GM12873 (cell line): ENCODE data around the gene IGLL1.

ENCODE experiments used
- CTCF ChIP-seq: IDR thresholded peaks from 2 replicates; pipeline ENCODE4 v1.5.1; 2012; ENCODE audit warnings: low read depth, mild to moderate bottlenecking, moderate library complexity, low read length, control low read depth; ENCODE audit not compliant: insufficient read depth; ENCODE audit errors: missing control alignments

IGLL1 gene

DNA sequence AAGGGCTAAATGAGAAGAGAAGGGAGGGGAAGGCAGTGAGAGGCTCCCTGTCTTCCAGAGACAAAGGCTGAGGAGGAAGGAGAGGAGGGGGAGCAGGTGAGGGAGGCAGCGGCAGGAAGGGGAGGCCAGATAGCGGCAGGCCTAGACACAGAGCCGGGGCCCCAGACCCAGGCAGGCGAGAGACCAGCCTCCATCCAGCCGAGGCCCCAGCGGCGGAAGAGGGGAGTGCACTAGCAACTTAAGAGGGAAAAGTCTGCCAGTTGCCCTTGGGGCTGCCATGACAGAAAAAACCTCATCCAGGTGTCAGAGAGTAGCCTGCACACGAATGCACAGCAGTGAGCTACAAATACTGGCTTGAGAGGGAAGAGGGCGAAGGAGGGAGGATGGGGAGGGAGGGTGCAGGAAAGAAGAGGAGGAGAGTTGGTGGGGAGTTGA is 46.7 kb downstream of the IGLL1 start:
- peak; percentile 59 for TF ChIP-seq CTCF

DNA sequence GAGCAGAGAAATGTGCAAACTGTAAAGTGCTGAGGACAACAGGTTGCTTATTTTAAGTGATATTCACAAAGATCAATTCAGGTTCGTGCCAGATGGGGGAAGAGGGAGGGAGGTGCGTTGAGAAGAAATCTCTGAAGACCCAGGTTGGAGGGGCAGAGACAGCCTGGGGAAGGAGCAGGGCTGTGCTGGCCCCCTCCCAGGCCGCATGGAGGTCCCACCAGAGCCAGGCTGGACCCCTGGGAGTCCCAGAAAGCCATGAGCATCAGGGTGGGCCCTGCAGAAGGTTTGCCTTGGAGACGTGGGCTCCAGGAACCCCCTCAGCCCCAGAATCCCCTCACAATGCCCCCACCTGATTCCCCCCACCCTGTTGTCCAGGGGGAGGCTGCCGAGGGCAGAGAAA is 47.4 kb downstream of the IGLL1 start:
- no peak for TF ChIP-seq CTCF

- TF ChIP-seq CTCF: no peak
Measured at GRCh38 chr22:23531966-23532705, 48.0 kb downstream of the IGLL1 start.

GRCh38 chr22:23531283-23531956 is 48.7 kb downstream of the IGLL1 start:
- no peak for TF ChIP-seq CTCF

DNA sequence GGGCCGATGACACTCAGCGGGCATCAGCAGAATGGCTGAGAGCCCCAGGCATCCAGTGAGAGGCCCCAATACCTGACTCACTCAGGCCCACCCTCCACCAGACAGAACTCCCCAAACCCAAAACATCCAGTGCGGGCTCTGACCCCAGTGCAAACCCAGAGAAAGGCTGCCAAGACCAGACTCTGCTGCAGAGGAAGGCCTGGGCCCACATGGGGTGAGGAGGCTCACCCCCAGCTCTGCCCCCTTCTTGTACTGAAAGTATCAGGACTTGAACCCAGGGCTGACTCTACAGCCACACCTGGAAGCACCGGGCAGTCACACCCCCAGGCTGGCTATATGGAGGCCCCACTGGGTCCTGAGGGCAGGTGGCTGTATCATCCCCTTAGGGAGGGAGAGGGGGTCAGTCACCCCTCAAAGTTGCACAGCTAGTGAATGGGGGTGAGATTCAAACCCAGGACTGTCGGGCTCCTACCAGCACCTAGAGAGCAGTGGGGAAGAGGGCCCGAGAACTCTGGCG is 49.3 kb downstream of the IGLL1 start:
- no peak for TF ChIP-seq CTCF

GRCh38 chr22:23530106-23530505 is 50.0 kb downstream of the IGLL1 start:
- TF ChIP-seq CTCF: no peak
